GM10266 (cell line): Measurements from ENCODE around the gene SENP8.

Experiments used
- DNase-seq: peaks from one replicate; pipeline ENCODE4 v3.0.0; 2012; ENCODE audit errors: extremely low spot score
- TF ChIP-seq, protein P1 (sequence below): IDR thresholded peaks from 2 replicates; pipeline ENCODE4 v1.5.1; 2012; ENCODE audit warnings: mild to moderate bottlenecking, low read depth; ENCODE audit not compliant: control insufficient read depth, insufficient read depth; ENCODE audit errors: missing control alignments

Gene SENP8

DNA sequence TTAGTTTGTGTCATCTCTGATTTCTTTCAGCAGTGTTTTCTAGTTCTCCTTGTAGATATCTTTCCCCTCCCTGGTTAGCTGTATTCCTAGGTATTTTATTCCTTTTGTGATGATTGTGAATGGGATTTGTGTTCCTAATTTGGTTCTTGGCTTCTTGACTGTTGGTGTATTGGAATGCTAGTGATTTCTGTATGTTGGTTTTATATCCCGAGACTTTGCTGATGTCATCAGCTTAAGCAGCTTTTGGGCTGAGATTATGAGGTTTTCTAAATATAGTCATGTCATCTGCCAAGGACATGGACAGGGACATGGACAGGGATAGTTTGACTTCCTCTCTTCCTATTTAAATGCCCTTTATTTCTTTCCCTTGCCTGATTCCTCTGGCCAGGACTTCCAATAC is 36.0 kb upstream of the SENP8 start:
- TF ChIP-seq, protein P1, sequence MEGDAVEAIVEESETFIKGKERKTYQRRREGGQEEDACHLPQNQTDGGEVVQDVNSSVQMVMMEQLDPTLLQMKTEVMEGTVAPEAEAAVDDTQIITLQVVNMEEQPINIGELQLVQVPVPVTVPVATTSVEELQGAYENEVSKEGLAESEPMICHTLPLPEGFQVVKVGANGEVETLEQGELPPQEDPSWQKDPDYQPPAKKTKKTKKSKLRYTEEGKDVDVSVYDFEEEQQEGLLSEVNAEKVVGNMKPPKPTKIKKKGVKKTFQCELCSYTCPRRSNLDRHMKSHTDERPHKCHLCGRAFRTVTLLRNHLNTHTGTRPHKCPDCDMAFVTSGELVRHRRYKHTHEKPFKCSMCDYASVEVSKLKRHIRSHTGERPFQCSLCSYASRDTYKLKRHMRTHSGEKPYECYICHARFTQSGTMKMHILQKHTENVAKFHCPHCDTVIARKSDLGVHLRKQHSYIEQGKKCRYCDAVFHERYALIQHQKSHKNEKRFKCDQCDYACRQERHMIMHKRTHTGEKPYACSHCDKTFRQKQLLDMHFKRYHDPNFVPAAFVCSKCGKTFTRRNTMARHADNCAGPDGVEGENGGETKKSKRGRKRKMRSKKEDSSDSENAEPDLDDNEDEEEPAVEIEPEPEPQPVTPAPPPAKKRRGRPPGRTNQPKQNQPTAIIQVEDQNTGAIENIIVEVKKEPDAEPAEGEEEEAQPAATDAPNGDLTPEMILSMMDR, result no peak
- DNase-seq, result no peak

DNA sequence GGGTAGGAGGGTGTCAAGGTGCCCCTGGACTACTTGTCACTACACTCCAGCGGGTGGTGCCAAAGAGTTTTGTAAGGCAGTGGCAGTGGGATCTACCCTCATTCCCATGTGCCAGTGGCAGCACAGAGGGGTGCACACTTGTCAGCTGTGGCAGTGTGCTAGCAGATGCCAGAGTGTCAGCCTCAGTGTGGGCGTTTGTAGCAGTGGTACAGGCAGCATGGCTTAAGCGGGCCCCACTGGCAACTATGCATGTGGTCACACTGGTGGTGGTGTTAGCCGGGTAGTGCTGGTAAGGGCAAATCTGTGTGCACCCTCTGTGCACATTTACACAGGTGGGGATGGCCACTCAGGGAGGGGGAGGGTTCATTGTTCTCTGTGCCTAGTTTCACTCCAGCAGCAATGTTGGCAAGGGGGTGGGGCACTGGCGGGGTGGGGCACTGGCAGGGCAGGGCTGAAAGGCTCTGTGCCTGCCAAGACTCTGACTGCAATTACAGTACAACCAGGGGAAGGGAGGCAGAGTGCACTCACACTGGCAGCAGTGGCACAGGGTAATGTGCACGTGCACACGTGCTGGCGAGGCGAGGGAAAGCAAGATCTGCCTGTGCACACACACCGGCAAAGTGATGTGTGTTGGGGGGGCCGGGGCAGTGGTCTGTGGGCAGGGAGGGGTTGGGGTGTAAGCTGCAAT is 32.0 kb upstream of the SENP8 start:
- DNase-seq, result no peak
- TF ChIP-seq, protein P1, result no peak

DNA sequence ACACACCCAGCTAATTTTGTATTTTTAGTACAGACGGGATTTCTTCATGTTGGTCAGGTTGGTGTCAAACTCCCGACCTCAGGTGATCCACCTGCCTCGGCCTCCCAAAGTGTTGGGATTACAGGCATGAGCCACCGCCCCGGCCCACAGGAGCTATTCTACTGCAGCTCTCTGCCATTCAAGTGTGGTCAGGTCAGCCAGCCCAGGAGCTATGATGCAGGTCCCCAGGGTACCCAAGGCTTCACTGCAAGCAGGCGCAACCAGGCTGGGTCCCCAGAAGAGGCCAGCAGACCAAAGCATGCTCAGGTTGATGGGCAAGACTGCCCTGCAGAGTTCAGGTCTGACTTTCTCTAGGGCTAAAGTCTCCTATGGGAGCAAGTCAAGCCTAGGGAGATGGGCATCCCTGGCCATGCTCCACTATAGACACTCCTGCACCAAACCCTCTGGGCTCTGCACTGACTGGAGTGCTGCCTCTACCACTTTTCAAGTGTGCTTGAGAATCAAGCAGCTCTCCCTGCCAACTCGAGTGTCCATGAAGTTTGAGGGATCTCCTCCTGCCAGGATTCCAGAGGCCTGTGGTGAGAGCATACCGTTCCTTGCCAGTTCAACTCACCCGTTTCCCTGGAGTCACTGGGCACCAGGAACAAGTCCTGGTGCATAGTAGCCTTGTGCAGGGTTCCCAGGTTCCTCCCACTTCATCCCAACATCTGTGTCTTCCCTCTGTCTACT is 31.1 kb upstream of the SENP8 start:
- TF ChIP-seq, protein P1, result no peak
- DNase-seq, result no peak

DNA sequence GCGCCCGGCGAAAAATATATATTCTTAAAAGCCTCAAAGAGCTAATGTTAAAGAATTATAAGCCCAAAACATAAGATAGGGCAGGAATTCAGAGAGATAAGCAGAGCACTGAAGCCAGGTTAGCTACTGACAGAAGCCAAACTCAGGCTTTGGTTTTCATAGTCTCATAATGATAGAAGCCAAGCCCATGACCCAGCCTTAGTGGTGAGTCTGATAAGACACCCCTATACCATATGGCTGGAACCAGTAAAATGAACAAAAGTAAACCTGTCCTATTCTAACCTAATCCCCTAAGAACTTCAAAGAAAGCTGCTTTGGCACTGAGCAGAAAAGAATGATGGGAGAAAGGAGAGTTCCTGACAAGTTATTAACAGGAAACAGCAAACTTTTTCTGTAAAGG is 26.2 kb upstream of the SENP8 start:
- TF ChIP-seq, protein P1, result no peak
- DNase-seq, result no peak

DNA sequence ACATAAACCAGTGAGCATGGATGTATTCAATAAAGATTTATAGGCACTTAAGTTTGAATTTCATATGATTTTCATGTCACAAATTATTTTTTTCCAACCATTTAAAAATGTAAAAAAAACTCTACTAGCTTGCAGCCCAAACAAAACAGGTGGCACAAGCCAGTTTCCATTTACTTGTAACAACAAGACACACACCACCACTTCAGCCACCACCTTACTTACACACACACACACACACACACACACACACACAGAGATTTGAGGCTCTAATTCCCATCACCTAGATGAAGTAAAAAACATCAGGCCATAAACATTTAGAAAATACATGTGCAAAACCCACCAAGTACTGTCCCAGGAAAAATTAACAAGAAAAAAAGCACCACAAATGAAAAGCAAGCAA is 25.5 kb upstream of the SENP8 start:
- TF ChIP-seq, protein P1, result no peak
- no peak for DNase-seq

DNA sequence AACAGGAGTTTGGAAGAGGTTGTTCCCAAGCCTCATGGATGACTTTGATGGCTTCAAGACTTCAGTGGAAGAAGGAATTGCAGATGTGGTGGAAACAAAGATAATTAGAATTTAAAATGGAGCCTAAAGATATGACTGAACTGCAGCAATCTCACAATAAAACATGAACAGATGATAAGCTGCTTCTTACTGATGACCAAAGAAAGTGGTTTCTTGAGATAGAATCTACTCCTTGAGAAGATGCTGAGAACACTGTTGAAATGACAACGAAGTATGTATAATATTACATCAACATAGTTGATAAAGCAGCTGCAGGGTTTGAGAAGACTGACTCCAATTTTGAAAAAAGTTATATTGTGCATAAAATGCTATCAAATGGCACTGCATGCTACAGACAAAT is 21.4 kb upstream of the SENP8 start:
- TF ChIP-seq, protein P1, result no peak
- DNase-seq, result no peak

DNA sequence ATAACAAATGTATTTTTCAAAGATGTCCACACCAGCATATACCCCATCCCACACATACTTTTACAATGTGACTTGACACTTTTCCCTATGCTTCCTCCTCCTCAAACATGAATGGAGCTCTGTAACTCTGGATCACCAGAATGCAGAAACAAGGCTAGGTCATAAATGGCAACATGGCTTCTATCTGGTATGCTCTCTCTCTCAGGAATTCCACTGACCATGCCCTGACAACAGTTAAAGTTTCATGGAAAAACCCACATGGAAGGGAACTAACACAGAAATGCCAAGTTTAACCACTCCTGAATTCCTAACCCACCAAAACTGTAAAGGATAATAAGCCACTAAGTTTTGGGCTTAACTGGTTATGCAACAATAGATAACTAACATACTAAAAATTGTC is 20.2 kb upstream of the SENP8 start:
- TF ChIP-seq, protein P1, result no peak
- no peak for DNase-seq
